Natural killer cell (primary cell): Measurements from ENCODE around the gene SLC13A1. TPM values are rescaled to one million over a fixed set of nuclear protein-coding genes. Genes with fewer than 3 reads are reported as not detected.

Source experiments
- ATAC-seq, 3 donors: fragments of 150-1000 bp in 2 of 3; fragments of 200-7000 bp in 1 of 3; cut with Tn5 transposase; 1 replicate in 1 of 3; 2 replicates in 2 of 3; pipeline ENCODE4 v1.10.0; 2021; ENCODE audit warnings: mild to moderate bottlenecking in 2 of 3, moderate library complexity in 2 of 3
- DNase-seq, 2 donors: peaks; one replicate each; pipeline versions ENCODE4 v3.0.0 to v3.0.0-alpha.2; 2013 to 2021; ENCODE audit warnings: mixed read lengths in 1 of 2
- H3K27ac ChIP-seq: one replicate; pipeline ENCODE4 v1.5.1; 2013; ENCODE audit warnings: mild to moderate bottlenecking, low read length
- H3K27me3 ChIP-seq: one replicate; pipeline ENCODE4 v1.6.1; 2013; ENCODE audit warnings: low read length; ENCODE audit not compliant: control insufficient read depth, insufficient read depth
- H3K36me3 ChIP-seq: one replicate; pipeline ENCODE4 v1.6.1; 2013; ENCODE audit warnings: low read length; ENCODE audit not compliant: control insufficient read depth, insufficient read depth
- H3K4me1 ChIP-seq: one replicate; pipeline ENCODE4 v1.6.1; 2013; ENCODE audit warnings: low read length; ENCODE audit not compliant: control insufficient read depth, insufficient read depth
- H3K4me3 ChIP-seq: one replicate; pipeline ENCODE4 v1.5.1; 2013; ENCODE audit warnings: low read length
- H3K9me3 ChIP-seq: one replicate; pipeline ENCODE4 v1.6.1; 2013; ENCODE audit warnings: low read length; ENCODE audit not compliant: control insufficient read depth, insufficient read depth
- H3K27ac Mint-ChIP-seq, 2 donors: one replicate each; pipeline ENCODE4 v1.8.0; 2022; ENCODE audit warnings: mild to moderate bottlenecking in 2 of 2, mixed read lengths in 2 of 2, moderate library complexity in 1 of 2
- H3K27me3 Mint-ChIP-seq, 2 donors: one replicate each; pipeline ENCODE4 v1.8.0; 2022; ENCODE audit warnings: low read depth in 2 of 2, mixed read lengths in 2 of 2
- H3K36me3 Mint-ChIP-seq: one replicate; pipeline ENCODE4 v1.8.0; 2022; ENCODE audit warnings: mixed read lengths
- H3K4me1 Mint-ChIP-seq, 2 donors: one replicate each; pipeline ENCODE4 v1.8.0; 2022; ENCODE audit warnings: mixed read lengths in 2 of 2
- H3K4me3 Mint-ChIP-seq: one replicate; pipeline ENCODE4 v1.8.0; 2022; ENCODE audit warnings: mild to moderate bottlenecking, moderate library complexity, mixed read lengths
- H3K9me3 Mint-ChIP-seq, 2 donors: one replicate each; pipeline ENCODE4 v1.8.0; 2022; ENCODE audit warnings: mixed read lengths in 2 of 2
- WGBS: methylation state at CpG from one replicate; pipeline ENCODE4 v1.1.7; 2013; ENCODE audit warnings: missing lambda C conversion rate; ENCODE audit not compliant: insufficient coverage; 5-methylcytosine and 5-hydroxymethylcytosine counted together
- intact Hi-C: fragments of 100-400 bp; cut with micrococcal nuclease; formaldehyde crosslinking; loops from one replicate; pipeline ENCODE4 v1.14.2; 2022
- total RNA-seq, 4 donors: library from RNA; stranded (reverse); fragments of 120-200 nt in 1 of 4; gene quantifications; one replicate each; pipeline versions ENCODE4 v1.2.3 to v1.2.4, GENCODE V29; 2013 to 2022
- TF ChIP-seq, protein P1 (sequence below): fragments of 200-600 bp; IDR thresholded peaks from one replicate; pipeline ENCODE4 v1.8.0; 2022; ENCODE audit warnings: antibody characterized with exemption

SLC13A1 gene
- total RNA-seq, 3 donors from 2014 or later (not counting 1 experiment from before 2014, with no cell fraction given): not detected

DNA sequence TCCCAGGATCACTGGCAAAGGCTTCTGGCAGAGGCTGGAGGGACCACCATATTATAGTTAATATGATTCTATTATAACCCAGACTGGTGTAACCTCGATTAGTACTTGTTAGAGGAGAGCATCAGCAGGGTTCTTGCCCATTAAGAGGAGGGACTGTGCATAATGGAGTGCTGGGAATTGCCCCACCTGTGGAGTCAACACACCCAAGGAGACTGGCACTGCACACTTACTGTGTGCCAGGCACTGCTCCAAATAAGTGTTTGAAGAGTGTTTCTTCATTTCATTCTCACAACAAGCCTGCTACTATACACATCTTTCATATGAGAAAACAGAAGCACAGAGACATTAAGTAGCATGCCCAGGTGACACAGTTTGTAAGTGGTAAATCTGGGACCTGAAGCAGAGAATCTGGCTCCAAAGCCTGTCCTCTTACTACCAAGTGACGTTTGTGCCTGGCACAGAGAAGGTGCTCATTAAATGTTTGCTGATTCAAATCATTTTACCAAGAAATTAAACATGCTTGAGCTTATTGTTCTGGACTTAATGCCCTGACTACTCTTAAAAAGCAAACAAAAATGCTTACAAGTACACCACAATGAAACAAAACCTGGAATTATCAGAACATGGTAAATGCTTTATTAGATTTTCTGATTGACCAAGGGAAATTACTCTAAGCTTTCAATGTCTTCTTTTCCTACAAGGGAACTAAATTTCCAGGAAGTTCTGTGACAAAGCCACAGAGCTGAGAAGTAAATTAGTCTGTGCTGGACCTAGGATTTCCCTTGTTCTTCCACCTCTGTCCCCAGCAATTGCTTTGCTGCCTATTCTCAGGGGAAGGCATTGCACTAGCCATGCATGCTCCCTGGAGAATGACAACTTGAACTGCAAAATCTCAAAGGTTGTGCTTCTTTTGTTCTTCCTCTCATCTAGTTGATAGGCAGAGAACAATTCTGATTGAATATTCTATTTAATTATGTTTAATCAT is 809 bp downstream of the SLC13A1 start:
- H3K27ac Mint-ChIP-seq: no peak overlapping the region

DNA sequence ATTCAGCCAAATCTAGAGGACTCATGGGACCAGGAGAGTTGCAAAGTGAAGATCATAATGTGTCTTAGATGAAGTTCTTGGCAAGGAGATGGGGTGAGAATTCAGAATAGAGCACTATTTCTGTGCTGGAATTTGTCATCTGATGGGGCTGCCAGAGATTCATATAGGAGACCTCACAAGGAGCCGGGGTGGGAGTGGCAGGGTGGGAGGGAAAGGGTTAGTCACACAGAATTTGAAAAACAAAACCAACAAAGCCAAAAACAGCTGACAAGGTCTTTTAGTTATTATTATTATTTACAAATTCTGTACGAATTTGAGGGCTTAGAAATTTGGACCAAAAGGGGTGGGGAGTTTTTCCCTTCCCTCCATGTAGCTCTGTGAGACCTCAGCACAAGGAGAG is 1.7 kb downstream of the SLC13A1 start:
- Mint-ChIP-seq H3K4me1 (no peaks in the 10 kb centered on the region), H3K36me3 (no peaks in the 10 kb centered on the region), H3K9me3 (peaks cover 15 to 18% of the 10 kb centered on the region in 2 donors), H3K27me3 (no peaks in the 10 kb centered on the region), H3K4me3 (no peak overlapping the region), H3K27ac (no peak overlapping the region)
- intact Hi-C loops: no loop called here
- no peaks in the 10 kb centered on the region for H3K27me3 ChIP-seq
- WGBS: 80% methylated on average over 1 of the region's 2 CpGs
- H3K27ac ChIP-seq: no peak overlapping the region
- TF ChIP-seq, protein P1, sequence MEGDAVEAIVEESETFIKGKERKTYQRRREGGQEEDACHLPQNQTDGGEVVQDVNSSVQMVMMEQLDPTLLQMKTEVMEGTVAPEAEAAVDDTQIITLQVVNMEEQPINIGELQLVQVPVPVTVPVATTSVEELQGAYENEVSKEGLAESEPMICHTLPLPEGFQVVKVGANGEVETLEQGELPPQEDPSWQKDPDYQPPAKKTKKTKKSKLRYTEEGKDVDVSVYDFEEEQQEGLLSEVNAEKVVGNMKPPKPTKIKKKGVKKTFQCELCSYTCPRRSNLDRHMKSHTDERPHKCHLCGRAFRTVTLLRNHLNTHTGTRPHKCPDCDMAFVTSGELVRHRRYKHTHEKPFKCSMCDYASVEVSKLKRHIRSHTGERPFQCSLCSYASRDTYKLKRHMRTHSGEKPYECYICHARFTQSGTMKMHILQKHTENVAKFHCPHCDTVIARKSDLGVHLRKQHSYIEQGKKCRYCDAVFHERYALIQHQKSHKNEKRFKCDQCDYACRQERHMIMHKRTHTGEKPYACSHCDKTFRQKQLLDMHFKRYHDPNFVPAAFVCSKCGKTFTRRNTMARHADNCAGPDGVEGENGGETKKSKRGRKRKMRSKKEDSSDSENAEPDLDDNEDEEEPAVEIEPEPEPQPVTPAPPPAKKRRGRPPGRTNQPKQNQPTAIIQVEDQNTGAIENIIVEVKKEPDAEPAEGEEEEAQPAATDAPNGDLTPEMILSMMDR: no peak
- H3K4me3 ChIP-seq: no peak overlapping the region
- ATAC-seq (no peak), DNase-seq (no peak)
- no peaks in the 10 kb centered on the region for H3K36me3 ChIP-seq
- H3K9me3 ChIP-seq: peaks cover 5% of the 10 kb centered on the region
- no peaks in the 10 kb centered on the region for H3K4me1 ChIP-seq

More for the DNA sequence above, 809 bp downstream of the SLC13A1 start:
- Histone ChIP-seq H3K4me1 (no peaks in the 10 kb centered on the region), H3K4me3 (no peak overlapping the region), H3K36me3 (no peaks in the 10 kb centered on the region), H3K27ac (no peak overlapping the region), H3K27me3 (no peaks in the 10 kb centered on the region), H3K9me3 (peaks cover 5% of the 10 kb centered on the region)
- Mint-ChIP-seq H3K27me3 (no peaks in the 10 kb centered on the region), H3K4me1 (no peaks in the 10 kb centered on the region), H3K9me3 (peaks cover 12% of the 10 kb centered on the region in 2 donors), H3K36me3 (no peaks in the 10 kb centered on the region), H3K4me3 (no peak overlapping the region)
- TF ChIP-seq, protein P1: no peak
- ATAC-seq (no peak), DNase-seq (no peak)
- intact Hi-C loops: no loop called here
- 66% methylated on average over 2 of the region's 2 CpGs for WGBS

DNA sequence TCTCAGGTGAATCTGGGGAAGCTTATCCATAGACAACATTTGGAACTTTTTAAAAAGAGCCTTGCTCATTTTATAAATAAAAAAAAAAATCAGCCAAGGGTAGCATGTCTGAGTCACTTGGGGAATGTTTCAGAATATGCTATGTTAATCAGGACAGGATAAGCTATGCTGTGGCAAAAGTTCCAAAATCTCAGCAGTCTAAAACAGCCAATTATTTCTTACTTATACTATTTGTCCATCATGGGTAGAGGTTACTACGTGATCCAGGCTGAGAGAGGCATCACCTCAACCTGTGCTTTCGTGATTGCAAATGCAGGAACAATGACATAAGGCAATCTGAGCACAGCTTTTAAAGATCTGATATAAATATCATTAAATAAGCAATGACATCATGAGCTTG is 6.5 kb downstream of the SLC13A1 start:
- Mint-ChIP-seq H3K36me3 (no peaks in the 10 kb centered on the region), H3K4me1 (no peaks in the 10 kb centered on the region), H3K27ac (no peak overlapping the region), H3K27me3 (no peaks in the 10 kb centered on the region), H3K9me3 (peaks cover 15 to 22% of the 10 kb centered on the region in 2 donors), H3K4me3 (no peak overlapping the region)
- Histone ChIP-seq H3K4me1 (no peaks in the 10 kb centered on the region), H3K36me3 (no peaks in the 10 kb centered on the region), H3K4me3 (no peak overlapping the region), H3K27ac (no peak overlapping the region), H3K9me3 (no peaks in the 10 kb centered on the region), H3K27me3 (no peaks in the 10 kb centered on the region)
- ATAC-seq: no peak
- TF ChIP-seq, protein P1: no peak
- whole genome bisulfite sequencing: 72% methylated on average over 2 of the region's 2 CpGs
- DNase-seq: no peak
- intact Hi-C loops: no loop called here
